Measurements from ENCODE around the gene DRC1. TPM values are rescaled to one million over a fixed set of nuclear protein-coding genes. Genes with fewer than 3 reads are reported as not detected.

The DRC1 gene
- total RNA-seq, 1 experiment from 2014 or later, result not detected

DNA sequence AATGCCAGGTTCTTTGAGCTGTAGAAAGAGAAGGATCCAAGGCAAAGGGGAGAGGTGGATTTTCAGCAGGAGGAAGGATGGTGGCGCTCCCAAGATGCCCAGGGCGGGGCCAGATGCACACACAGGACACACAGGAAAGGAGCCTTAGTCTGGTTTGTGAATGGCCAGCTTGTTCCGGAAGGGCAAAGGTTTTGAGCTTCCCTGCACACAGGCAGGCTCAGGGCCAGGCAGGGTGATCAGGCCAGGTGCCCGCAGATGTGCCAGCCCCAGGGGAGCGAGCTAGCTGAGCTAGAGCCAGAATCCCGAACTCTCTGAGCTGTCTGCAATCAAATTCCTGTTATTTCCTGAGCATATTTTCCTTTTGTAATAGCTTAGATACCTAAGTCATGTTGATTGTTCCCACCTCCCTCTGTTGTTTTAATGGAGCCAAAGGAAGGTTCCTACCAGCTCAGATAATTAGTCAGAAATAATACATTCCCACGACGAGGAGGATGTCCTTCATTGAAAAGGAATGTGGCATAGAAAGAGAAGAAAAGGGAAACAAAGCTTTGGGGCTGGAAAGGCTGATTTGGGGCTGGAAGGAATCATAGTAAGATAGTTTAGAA is 89.9 kb downstream of the DRC1 start:
- ChIA-PET POLR2A (ENCODE audit: low non-redundant PET) (no interaction called here), CTCF (interaction anchor here (0.5 kb wide), 1 partner anchor 13 kb away, joined by 4 read pairs; no protein-coding TSS in a partner anchor)
- BruUV-seq (replicated peaks), result no TSS peak
- H3K9me3 ChIP-seq (ENCODE audit: low read depth, low read length, poor library complexity, severe bottlenecking), result no peaks in the 10 kb centered on the region
- no peaks in the 10 kb centered on the region for H3K36me3 ChIP-seq (ENCODE audit: insufficient read depth, low read length, poor library complexity, severe bottlenecking)
- no peak for DNase-seq (ENCODE audit: low spot score)
- intact Hi-C loops (cut with micrococcal nuclease; ENCODE audit: unreplicated experiment), result no loop called here
- no peaks in the 10 kb centered on the region for H3K27me3 ChIP-seq (replicated peaks; ENCODE audit: insufficient read depth, low read depth, low read length, poor library complexity)
- TF ChIP-seq EZH2 (IDR thresholded peaks at IDR 0.05; ENCODE audit: borderline replicate concordance, low read depth, low read length, poor library complexity, severe bottlenecking), result no peak
- TF ChIP-seq, protein P1, sequence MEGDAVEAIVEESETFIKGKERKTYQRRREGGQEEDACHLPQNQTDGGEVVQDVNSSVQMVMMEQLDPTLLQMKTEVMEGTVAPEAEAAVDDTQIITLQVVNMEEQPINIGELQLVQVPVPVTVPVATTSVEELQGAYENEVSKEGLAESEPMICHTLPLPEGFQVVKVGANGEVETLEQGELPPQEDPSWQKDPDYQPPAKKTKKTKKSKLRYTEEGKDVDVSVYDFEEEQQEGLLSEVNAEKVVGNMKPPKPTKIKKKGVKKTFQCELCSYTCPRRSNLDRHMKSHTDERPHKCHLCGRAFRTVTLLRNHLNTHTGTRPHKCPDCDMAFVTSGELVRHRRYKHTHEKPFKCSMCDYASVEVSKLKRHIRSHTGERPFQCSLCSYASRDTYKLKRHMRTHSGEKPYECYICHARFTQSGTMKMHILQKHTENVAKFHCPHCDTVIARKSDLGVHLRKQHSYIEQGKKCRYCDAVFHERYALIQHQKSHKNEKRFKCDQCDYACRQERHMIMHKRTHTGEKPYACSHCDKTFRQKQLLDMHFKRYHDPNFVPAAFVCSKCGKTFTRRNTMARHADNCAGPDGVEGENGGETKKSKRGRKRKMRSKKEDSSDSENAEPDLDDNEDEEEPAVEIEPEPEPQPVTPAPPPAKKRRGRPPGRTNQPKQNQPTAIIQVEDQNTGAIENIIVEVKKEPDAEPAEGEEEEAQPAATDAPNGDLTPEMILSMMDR (conservative IDR thresholded peaks at IDR 0.05; ENCODE audit: low read depth, low read length), result no peak
- no peak overlapping the region for H3K27ac ChIP-seq (ENCODE audit: low read depth, low read length, poor library complexity, severe bottlenecking)
- H3K4me1 ChIP-seq (ENCODE audit: insufficient read depth, low read length, poor library complexity, severe bottlenecking), result no peaks in the 10 kb centered on the region
- no peak overlapping the region for H3K4me3 ChIP-seq (ENCODE audit: low read depth, low read length, poor library complexity, severe bottlenecking)

DNA sequence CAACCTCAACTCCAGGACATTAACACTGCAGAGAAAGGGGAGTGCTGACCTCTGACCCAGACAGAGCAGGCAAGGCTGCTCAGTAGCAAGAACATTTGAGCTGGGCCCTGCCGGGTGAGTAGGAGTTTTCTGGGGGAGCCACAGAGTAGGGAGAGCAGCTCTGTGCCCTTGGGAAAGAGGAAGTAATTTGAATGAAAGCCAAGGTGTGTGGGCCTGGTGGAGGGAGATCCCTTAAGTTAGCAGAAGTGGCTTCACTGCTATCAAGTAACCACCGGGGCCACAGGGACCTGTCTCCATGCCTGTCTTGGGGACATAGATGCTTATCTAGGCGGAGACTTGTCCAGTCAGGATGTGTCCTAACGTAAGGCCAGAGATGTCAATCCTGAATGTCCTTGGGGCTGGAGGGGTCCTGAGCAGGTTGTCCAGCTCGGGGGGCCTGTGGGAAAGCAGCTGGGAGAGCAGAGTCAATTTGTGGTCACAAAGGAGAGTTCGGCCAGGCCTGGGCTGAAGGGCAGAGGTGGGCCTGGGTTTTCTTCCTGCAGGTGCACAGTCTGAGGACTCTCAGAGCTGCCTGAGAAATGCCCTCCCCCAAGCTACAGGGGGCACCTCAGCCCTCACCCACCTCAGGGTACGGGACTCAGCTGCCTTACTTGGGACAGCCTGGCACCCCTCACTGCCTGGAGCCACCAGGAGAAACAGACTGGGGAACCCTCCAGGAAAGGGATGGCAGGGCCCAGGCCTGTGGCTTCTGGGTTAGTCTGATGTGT is 91.2 kb downstream of the DRC1 start:
- Histone ChIP-seq H3K4me3 (ENCODE audit: low read depth, low read length, poor library complexity, severe bottlenecking) (no peak overlapping the region), H3K36me3 (ENCODE audit: insufficient read depth, low read length, poor library complexity, severe bottlenecking) (no peaks in the 10 kb centered on the region), H3K9me3 (ENCODE audit: low read depth, low read length, poor library complexity, severe bottlenecking) (no peaks in the 10 kb centered on the region), H3K4me1 (ENCODE audit: insufficient read depth, low read length, poor library complexity, severe bottlenecking) (peaks cover 2% of the 10 kb centered on the region), H3K27me3 (replicated peaks; ENCODE audit: insufficient read depth, low read depth, low read length, poor library complexity) (no peaks in the 10 kb centered on the region), H3K27ac (ENCODE audit: low read depth, low read length, poor library complexity, severe bottlenecking) (no peak overlapping the region)
- ChIA-PET CTCF (no interaction called here), POLR2A (ENCODE audit: low non-redundant PET) (no interaction called here)
- TF ChIP-seq, protein P1 (conservative IDR thresholded peaks at IDR 0.05; ENCODE audit: low read depth, low read length), result no peak
- no peak for TF ChIP-seq EZH2 (IDR thresholded peaks at IDR 0.05; ENCODE audit: borderline replicate concordance, low read depth, low read length, poor library complexity, severe bottlenecking)
- intact Hi-C loops (cut with micrococcal nuclease; ENCODE audit: unreplicated experiment), result no loop called here
- no TSS peak for BruUV-seq (replicated peaks)
- DNase-seq (ENCODE audit: low spot score), result no peak

DNA sequence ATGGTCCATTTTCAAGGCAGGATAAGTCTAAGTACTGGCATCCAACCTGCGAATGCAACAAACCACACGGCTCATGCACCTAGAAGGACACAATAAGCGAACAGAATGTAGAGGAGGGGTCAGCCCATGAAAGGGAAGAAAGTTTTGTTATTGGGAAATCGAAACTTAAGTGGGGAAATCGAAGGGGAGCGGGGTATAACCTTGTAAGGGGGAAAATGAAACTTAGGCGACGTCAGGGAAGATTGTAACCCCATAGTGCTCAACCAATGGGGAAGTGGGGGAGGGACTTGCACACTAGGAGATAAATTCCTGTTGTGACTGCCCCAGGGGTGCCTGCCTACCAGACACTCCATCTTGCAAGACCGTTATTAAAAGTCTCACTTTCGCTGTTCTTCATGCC is 91.8 kb downstream of the DRC1 start:
- intact Hi-C loops (cut with micrococcal nuclease; ENCODE audit: unreplicated experiment), result no loop called here
- Histone ChIP-seq H3K27ac (ENCODE audit: low read depth, low read length, poor library complexity, severe bottlenecking) (no peak overlapping the region), H3K36me3 (ENCODE audit: insufficient read depth, low read length, poor library complexity, severe bottlenecking) (no peaks in the 10 kb centered on the region), H3K27me3 (replicated peaks; ENCODE audit: insufficient read depth, low read depth, low read length, poor library complexity) (no peaks in the 10 kb centered on the region), H3K9me3 (ENCODE audit: low read depth, low read length, poor library complexity, severe bottlenecking) (no peaks in the 10 kb centered on the region), H3K4me3 (ENCODE audit: low read depth, low read length, poor library complexity, severe bottlenecking) (no peak overlapping the region), H3K4me1 (ENCODE audit: insufficient read depth, low read length, poor library complexity, severe bottlenecking) (peaks cover 3% of the 10 kb centered on the region)
- no TSS peak for BruUV-seq (replicated peaks)
- TF ChIP-seq, protein P1 (conservative IDR thresholded peaks at IDR 0.05; ENCODE audit: low read depth, low read length), result no peak
- TF ChIP-seq EZH2 (IDR thresholded peaks at IDR 0.05; ENCODE audit: borderline replicate concordance, low read depth, low read length, poor library complexity, severe bottlenecking), result no peak
- ChIA-PET CTCF (no interaction called here), POLR2A (ENCODE audit: low non-redundant PET) (no interaction called here)
- DNase-seq (ENCODE audit: low spot score), result no peak

Measured in A673 (cell line).